Neuronal stem cell (in vitro differentiated cells): ENCODE data around the gene DMKN.

Experiments
- DNase-seq: peaks from one replicate; pipeline ENCODE4 v3.0.0-alpha.2; 2013; ENCODE audit warnings: low spot score
- H2AFZ ChIP-seq: one replicate; pipeline ENCODE4 v1.6.1; 2013; ENCODE audit warnings: mild to moderate bottlenecking, low read length, inconsistent platforms
- H2AK5ac ChIP-seq: 2 replicates; pipeline ENCODE4 v1.6.1; 2013; ENCODE audit warnings: low read depth, mild to moderate bottlenecking, inconsistent platforms, low read length, moderate library complexity, mixed read lengths
- H2BK120ac ChIP-seq: 2 replicates; pipeline ENCODE4 v1.6.1; 2013; ENCODE audit warnings: low read depth, mild to moderate bottlenecking, inconsistent platforms, low read length, moderate library complexity, mixed read lengths
- H2BK12ac ChIP-seq: one replicate; pipeline ENCODE4 v1.6.1; 2013; ENCODE audit warnings: low read length, inconsistent platforms
- H2BK15ac ChIP-seq: 2 replicates; pipeline ENCODE4 v1.6.1; 2013; ENCODE audit warnings: mild to moderate bottlenecking, low read length, inconsistent platforms, mixed read lengths
- H2BK5ac ChIP-seq: one replicate; pipeline ENCODE4 v1.6.1; 2013; ENCODE audit warnings: inconsistent platforms, mild to moderate bottlenecking, low read length, moderate library complexity
- H3K14ac ChIP-seq: one replicate; pipeline ENCODE4 v1.6.1; 2013; ENCODE audit warnings: low read length, inconsistent platforms
- H3K18ac ChIP-seq: 2 replicates; pipeline ENCODE4 v1.6.1; 2013; ENCODE audit warnings: low read length, inconsistent platforms
- H3K23ac ChIP-seq: 2 replicates; pipeline ENCODE4 v1.6.1; 2013; ENCODE audit warnings: low read depth, mild to moderate bottlenecking, mixed read lengths, low read length, inconsistent platforms; ENCODE audit not compliant: poor library complexity
- H3K27ac ChIP-seq: replicated peaks from 3 replicates; pipeline ENCODE4 v1.5.1; 2013; ENCODE audit warnings: low read length, inconsistent platforms
- H3K27me3 ChIP-seq, 3 experiments: 2 replicates each; pipeline ENCODE4 v1.6.1; 2013; ENCODE audit warnings: low read length in 3 of 3, mild to moderate bottlenecking in 2 of 3, inconsistent platforms in 1 of 3, low read depth in 1 of 3, mixed read lengths in 1 of 3, moderate library complexity in 1 of 3; ENCODE audit not compliant: control insufficient read depth in 3 of 3, insufficient read depth in 3 of 3
- H3K36me3 ChIP-seq, 2 donors: replicated peaks in 1 of 2; 2 replicates each; pipeline ENCODE4 v1.6.1; 2013; ENCODE audit warnings: low read length in 2 of 2; ENCODE audit not compliant: control insufficient read depth in 2 of 2, insufficient read depth in 2 of 2
- H3K4ac ChIP-seq: 2 replicates; pipeline ENCODE4 v1.6.1; 2013; ENCODE audit warnings: inconsistent platforms, mild to moderate bottlenecking, low read length, moderate library complexity
- H3K4me1 ChIP-seq, 2 donors: 1 replicate in 1 of 2; 2 replicates in 1 of 2; pipeline ENCODE4 v1.6.1; 2013; ENCODE audit warnings: low read length in 2 of 2, low read depth in 1 of 2; ENCODE audit not compliant: control insufficient read depth in 2 of 2, insufficient read depth in 1 of 2
- H3K4me2 ChIP-seq: one replicate; pipeline ENCODE4 v1.6.1; 2013; ENCODE audit warnings: mild to moderate bottlenecking, low read length, inconsistent platforms; ENCODE audit not compliant: insufficient read depth, poor library complexity, severe bottlenecking
- H3K4me3 ChIP-seq, 2 donors: 2 replicates each; pipeline ENCODE4 v1.5.1; 2013; ENCODE audit warnings: low read length in 2 of 2, mild to moderate bottlenecking in 2 of 2, inconsistent platforms in 1 of 2, moderate library complexity in 1 of 2
- H3K79me1 ChIP-seq: one replicate; pipeline ENCODE4 v1.6.1; 2013; ENCODE audit warnings: low read depth, mild to moderate bottlenecking, inconsistent platforms, low read length, moderate library complexity
- H3K9ac ChIP-seq: one replicate; pipeline ENCODE4 v1.6.1; 2013; ENCODE audit warnings: mild to moderate bottlenecking, low read depth, low read length, inconsistent platforms; ENCODE audit not compliant: poor library complexity
- H3K9me3 ChIP-seq, 2 donors: replicated peaks in 1 of 2; 2 replicates each; pipeline versions ENCODE3 to v1.6.1; 2013; ENCODE audit warnings: low read length in 2 of 2, mild to moderate bottlenecking in 2 of 2, inconsistent platforms in 1 of 2, low read depth in 1 of 2, mixed read lengths in 1 of 2, moderate library complexity in 1 of 2; ENCODE audit not compliant: control insufficient read depth in 2 of 2, insufficient read depth in 1 of 2
- H4K8ac ChIP-seq: one replicate; pipeline ENCODE4 v1.6.1; 2013; ENCODE audit warnings: low read depth, mild to moderate bottlenecking, inconsistent platforms, low read length, moderate library complexity
- H4K91ac ChIP-seq: one replicate; pipeline ENCODE4 v1.6.1; 2013; ENCODE audit warnings: low read length, low read depth, mild to moderate bottlenecking, inconsistent platforms; ENCODE audit not compliant: poor library complexity
- WGBS, 2 donors: extraction: QIAGEN DNeasy Blood & Tissue Kit; methylation state at CpG; one replicate each; pipeline ENCODE4 v1.1.7; 2013; ENCODE audit warnings: missing lambda C conversion rate in 2 of 2, mixed read lengths in 1 of 2; ENCODE audit not compliant: insufficient read length in 2 of 2, insufficient replicate concordance in 1 of 2; ENCODE audit errors: extremely low coverage in 2 of 2; 5-methylcytosine and 5-hydroxymethylcytosine counted together

Gene DMKN

DNA sequence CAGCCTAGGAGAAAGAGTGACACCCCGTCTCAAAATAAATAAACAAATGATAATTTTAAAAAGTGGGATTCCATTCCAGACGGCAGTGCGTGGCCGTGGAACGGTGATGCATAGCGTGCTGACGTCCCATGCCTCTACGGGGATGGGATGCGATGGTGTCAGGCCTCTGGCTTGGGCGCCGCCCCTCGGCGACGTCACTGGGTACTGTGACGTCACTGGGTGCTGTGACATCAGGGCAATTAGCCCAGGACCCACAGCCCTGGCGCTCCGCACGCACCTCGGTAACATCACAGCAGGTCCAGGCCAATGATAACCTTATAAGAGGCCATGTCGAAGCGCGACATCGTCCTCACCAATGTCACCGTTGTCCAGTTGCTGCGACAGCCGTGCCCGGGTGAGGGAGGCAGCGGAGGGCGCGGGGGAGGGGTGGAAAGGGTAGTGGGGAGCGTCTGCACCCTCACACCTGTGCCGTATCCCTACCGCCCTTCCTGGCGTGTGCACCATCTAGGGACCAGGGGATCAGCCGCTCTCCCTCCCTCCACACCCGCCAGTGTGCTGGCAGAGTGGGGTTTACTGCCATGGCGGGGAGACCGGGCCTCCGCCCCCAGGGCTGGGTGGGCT, 19.9 kb upstream of the DMKN start, which contains the start of gene GAPDHS:
GAPDHS (plus strand) TSS at position 256 of the 621 bp plus-strand sequence; CDS start at position 328, 72 bp downstream.
- Histone ChIP-seq H3K18ac (peak within 1 kb of the TSS; percentile 63), H3K14ac (no peak within 1 kb of the TSS), H2AK5ac (no peak within 1 kb of the TSS), H3K4me3 (peak within 1 kb of the TSS in 1 of 2 donors; percentile 8), H3K4me2 (peak within 1 kb of the TSS; percentile 54), H3K23ac (peak within 1 kb of the TSS; percentile 37), H2BK5ac (no peak within 1 kb of the TSS), H3K9ac (peak within 1 kb of the TSS; percentile 68), H4K8ac (peak within 1 kb of the TSS; percentile 45), H3K27ac (no peak within 1 kb of the TSS), H3K4me1 (peaks cover 0 to 9% of the 10 kb centered on the region in 2 donors), H4K91ac (peak within 1 kb of the TSS; percentile 58), H2BK12ac (no peak within 1 kb of the TSS), H3K36me3 (no peaks in the 10 kb centered on the region), H3K27me3 (peaks cover 0 to 14% (median 13%) of the 10 kb centered on the region in 3 experiments), H3K79me1 (no peaks in the 10 kb centered on the region), H3K4ac (no peak within 1 kb of the TSS), H3K9me3 (peaks cover 0 to 2% of the 10 kb centered on the region in 2 donors), H2BK15ac (peak within 1 kb of the TSS; percentile 23), H2AFZ (peak within 1 kb of the TSS; percentile 65), H2BK120ac (peak within 1 kb of the TSS; percentile 56)
- DNase-seq = no peak
- WGBS, 2 donors = no CpG with 5 or more reads among the region's 39 CpGs

DNA sequence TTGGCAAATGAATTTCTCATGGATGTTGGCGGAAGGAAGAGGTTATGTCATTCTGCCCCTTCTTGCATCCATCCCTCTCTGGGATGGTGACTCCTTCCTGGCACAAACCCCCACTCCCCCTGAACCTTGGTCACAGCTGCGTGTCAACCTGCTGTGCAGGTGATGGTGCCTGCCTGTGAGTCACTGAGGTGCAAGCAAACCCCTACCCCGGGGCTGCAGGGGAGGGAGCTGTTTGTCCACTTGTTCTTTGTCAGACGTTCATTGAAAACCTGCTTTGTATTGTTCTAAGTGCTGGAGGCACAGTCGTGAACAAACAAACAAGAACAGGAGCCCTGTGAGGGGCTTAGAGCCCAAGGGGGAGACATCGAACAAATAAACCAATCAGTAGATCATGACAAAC, 17.8 kb upstream of the DMKN start:
- H2BK12ac ChIP-seq = no peak overlapping the region
- no peaks in the 10 kb centered on the region for H3K79me1 ChIP-seq
- peak overlapping the region; percentile 55 for H2BK15ac ChIP-seq
- no peaks in the 10 kb centered on the region for H3K36me3 ChIP-seq
- H3K27me3 ChIP-seq = peaks cover 0 to 28% (median 14%) of the 10 kb centered on the region in 3 experiments
- H2AFZ ChIP-seq = no peak overlapping the region
- no peak overlapping the region for H2BK5ac ChIP-seq
- no peak overlapping the region for H3K4ac ChIP-seq
- peaks cover 0 to 9% of the 10 kb centered on the region in 2 donors for H3K4me1 ChIP-seq
- no peak for DNase-seq
- no CpG with 5 or more reads among the region's 6 CpGs for WGBS, 2 donors
- peak overlapping the region; percentile 82 for H3K18ac ChIP-seq
- H2AK5ac ChIP-seq = no peak overlapping the region
- H3K23ac ChIP-seq = no peak overlapping the region
- no peak overlapping the region for H2BK120ac ChIP-seq
- no peak overlapping the region for H3K14ac ChIP-seq
- peak overlapping the region; percentile 38 for H3K9ac ChIP-seq
- no peak overlapping the region for H4K8ac ChIP-seq
- no peak overlapping the region for H3K27ac ChIP-seq
- H4K91ac ChIP-seq = no peak overlapping the region
- no peak overlapping the region for H3K4me2 ChIP-seq
- H3K4me3 ChIP-seq = no peak overlapping the region
- H3K9me3 ChIP-seq = peaks cover 0 to 2% of the 10 kb centered on the region in 2 donors

DNA sequence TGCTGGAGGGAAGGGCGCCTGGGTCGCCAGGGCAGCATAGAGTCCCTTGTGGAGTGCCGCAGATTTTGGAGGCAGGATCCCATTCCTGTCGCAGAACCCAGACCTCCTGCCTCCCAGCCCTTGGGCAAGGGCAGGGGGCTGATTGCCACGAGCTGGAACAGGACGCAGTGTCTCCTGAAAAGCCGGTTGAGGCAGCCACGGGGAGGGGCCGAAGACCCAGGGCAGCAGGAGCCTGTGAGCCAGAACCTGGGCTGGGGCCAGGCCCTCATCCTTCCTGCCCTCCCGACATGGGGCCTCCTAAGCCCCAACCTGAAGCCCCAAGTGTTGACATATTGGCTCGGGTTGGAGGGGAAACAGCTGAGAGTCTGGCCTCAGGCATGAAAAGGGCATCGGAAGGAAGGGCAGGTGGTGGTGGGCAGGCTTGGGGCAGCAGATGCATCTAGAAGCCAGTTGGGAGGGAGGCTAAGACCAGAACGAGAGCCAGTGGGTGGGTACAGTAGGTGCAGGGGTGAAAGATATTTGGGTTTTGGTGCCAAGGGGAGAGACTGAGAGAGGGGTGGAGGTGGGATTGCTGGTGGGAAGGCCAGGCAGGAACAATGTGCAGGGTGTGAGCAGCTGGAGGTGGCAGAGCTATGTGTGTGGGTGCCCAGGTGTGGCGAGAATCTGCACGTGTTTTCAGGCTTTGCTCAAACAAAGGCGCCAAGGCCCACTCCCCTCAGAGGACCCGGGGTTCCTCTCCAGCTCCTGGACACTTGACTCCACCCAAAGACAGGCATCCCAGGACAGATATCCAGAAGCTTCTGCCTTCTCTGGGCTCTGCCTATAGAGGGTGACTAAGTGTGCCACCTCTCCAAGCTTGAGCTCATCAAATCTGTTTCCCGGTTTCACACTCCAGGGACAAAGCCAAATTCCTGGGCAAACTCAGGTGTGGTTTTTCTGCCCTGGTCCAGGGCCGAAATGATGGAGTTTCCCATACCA, 16.1 kb upstream of the DMKN start:
- no CpG with 5 or more reads among the region's 19 CpGs for WGBS, 2 donors
- Histone ChIP-seq H3K36me3 (no peaks in the 10 kb centered on the region), H3K23ac (peak overlapping the region; percentile 36), H3K14ac (no peak overlapping the region), H2BK5ac (no peak overlapping the region), H2BK15ac (no peak overlapping the region), H3K27me3 (peaks cover 0 to 44% (median 13%) of the 10 kb centered on the region in 3 experiments), H2AFZ (no peak overlapping the region), H3K4ac (no peak overlapping the region), H3K4me1 (peaks cover 0 to 15% of the 10 kb centered on the region in 2 donors), H2AK5ac (no peak overlapping the region), H3K79me1 (no peaks in the 10 kb centered on the region), H3K4me3 (no peak overlapping the region), H4K8ac (no peak overlapping the region), H3K18ac (peak overlapping the region; percentile 35), H4K91ac (peak overlapping the region; percentile 86), H3K9me3 (peaks cover 0 to 2% of the 10 kb centered on the region in 2 donors), H3K4me2 (no peak overlapping the region), H2BK12ac (no peak overlapping the region), H3K9ac (no peak overlapping the region), H2BK120ac (no peak overlapping the region), H3K27ac (no peak overlapping the region)
- no peak for DNase-seq
